Fibroblast of skin of scalp (primary cell): Measurements from ENCODE around the gene ENTPD2.
"Not testable (repeated sequence)": the region's sequence is repeated elsewhere in the genome, so short reads cannot be mapped to it uniquely, and the experiment has no call there.

Experiments
- DNase-seq: peaks from one replicate; pipeline ENCODE4 v3.0.0-alpha.2; 2013

Gene ENTPD2

DNA sequence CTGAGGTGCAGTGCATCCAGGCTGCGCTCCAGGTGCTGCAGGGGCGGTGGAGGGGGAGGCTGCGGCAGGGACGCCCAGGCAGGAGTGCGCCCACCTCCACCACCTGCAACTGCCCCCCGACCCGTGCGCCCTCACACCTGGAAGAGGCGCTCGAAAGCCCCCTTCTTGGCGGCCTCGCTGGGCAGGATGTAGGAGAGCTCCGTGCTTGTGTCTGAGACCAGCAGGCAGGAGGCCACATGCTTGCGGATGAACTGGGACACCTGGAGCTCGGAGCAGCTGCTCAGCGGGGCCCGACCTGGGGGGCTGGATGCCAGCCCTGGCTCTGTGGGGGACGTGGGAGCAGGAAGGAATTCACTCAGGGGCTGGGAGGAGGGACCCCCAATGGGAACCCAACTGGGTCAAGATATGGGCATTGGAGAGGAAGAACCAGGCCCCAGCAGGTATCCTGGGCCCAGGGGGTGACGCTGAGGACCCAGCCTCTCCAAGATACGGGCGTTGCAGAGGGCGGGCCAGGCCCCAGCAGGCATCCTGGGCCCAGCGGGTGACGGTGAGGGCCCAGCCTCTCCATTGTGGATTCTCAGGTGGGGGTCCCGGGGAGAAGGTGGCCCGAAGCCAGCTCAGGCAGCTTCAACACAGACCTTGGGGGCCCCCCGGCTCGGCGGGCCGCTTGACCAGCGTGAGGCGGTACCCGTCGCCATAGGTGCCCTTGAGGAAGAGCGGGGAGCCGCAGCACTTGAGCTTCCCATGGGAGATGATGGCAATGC lies 38.9 kb downstream of the ENTPD2 start:
- no peak for DNase-seq

DNA sequence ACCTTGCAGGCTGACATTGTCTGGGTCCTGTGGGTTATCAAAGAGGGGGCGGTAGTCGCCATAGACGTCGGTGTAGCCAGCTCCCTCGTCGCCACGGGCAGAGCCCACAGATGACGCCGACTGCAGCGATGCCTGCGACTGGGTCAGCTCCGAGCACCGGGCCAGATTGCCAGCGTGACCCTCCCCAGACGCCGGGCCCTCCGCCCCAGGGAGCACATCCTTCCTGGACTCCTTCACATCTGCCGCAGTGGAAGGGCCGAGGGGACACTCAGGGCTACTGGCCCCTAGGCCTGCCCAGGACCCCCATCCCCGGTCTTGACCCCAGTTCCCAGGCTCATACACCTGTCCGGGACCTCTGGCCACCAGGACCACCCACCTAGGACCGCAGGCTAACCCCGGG lies 39.7 kb downstream of the ENTPD2 start:
- no peak for DNase-seq

DNA sequence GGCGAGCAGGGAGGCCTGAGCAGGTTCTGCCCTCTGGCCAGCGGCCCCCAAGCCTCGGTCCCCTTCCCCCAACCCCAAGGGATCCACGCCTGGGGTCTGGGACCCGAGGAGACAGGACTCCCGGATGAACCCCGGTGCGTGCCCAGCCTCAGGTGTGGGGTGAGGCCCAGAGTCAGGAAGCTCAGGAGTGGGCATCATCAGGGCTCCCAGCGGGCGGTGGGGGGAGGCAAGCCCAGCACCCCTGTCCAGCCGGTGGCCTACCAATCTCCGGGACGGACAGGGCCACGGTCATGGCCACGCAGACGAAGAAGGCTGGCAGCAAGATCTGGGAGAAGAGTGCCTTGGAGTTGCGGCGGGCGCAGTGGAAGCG lies 40.3 kb downstream of the ENTPD2 start:
- DNase-seq: no peak

DNA sequence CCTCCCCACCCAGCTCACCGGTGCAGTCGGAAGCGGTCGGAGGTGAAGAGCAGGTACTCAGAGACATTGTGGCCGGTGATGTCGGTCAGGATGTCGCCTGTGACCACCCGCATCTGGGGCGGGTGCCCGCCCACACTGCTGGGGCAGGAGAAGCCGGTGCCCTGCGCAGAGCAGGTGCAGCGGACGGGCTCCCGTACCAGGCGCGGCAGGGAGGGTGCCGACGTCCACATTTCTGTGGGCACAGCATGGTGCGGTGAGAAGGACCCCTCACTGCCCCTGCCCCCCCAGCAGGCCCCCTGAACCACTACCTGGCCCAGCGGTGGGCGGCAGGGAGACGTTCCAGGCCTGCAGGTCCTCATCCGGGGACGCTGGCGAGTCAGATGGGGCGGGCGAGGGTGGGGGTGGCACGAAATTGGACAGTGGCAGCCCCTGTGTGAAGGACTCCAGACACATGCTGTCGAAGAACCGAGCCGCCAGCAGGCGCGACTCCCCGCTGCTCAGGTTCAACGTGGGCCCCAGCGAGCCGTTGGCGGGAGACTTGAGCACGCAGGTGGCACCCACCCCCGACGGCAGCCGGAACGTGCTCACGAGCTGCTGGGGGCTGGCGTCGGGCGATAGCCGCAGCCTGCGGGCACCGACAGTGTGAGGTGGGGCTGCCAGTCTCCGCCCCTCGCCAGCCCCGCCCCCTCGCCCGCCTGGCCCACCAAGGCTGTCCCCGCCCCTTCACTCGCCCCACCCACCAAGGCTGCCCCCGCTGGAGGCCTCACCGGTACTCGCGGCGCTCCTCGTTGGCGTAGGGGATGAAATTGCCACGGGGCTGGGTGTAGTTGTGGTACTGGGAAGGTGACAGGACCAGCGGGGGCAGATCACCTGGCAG lies 40.9 kb downstream of the ENTPD2 start:
- DNase-seq: no peak

DNA sequence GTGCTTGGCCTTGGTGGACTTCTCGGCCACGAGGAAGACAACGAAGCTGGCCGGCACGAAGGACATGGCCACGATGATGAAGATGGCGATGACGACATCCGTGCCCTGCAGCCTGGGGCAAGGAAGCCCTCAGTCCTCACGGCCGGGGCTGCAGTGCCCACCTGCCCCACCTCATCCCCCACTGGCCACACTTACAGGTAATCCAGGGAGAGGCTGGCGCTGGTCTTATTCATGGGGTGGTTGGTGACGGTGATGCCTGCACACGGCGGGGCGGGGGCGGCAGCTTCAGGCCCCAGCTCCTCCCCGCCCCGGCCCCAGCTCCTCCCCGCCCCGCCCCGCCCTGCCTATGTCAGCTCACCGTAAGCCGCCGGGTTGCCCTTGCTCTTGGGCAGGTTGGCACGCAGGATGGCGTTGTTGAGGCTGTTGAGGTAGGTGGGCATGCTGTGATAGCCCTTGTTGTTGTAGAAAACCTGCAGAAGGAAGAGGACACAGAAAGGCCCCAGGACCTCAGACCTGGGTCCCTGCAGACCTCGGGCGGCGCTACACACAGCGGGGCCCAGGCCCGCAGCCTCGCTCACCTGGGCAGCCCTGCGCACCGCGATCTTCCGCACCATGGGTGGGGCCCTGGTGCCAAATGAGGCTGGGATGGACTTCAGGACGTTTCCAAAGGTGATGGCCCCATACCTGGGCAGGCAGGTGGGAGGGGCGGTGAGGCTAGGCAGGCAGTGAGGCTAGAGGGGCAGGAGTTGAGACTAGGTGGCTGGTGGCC lies 41.8 kb downstream of the ENTPD2 start:
- no peak for DNase-seq

DNA sequence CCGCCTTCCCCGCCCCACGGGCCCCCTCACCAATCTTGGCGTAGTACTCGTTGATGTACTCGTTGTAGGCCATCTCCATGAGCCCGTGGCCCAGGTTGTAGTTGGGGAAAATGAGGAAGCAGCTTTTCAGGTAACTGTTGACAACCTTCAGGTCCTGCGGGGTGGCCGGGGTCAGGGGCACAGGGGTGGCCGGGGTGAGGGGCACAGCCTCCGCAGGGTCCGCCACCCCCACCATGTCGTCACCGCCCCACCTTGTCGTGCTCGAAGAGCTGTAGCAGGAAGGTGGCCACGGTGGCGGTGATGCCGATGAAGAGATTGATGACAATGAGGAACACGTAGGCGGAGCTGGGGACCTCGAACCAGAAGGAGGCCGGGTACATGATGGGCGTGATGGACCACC lies 42.7 kb downstream of the ENTPD2 start:
- no peak for DNase-seq

DNA sequence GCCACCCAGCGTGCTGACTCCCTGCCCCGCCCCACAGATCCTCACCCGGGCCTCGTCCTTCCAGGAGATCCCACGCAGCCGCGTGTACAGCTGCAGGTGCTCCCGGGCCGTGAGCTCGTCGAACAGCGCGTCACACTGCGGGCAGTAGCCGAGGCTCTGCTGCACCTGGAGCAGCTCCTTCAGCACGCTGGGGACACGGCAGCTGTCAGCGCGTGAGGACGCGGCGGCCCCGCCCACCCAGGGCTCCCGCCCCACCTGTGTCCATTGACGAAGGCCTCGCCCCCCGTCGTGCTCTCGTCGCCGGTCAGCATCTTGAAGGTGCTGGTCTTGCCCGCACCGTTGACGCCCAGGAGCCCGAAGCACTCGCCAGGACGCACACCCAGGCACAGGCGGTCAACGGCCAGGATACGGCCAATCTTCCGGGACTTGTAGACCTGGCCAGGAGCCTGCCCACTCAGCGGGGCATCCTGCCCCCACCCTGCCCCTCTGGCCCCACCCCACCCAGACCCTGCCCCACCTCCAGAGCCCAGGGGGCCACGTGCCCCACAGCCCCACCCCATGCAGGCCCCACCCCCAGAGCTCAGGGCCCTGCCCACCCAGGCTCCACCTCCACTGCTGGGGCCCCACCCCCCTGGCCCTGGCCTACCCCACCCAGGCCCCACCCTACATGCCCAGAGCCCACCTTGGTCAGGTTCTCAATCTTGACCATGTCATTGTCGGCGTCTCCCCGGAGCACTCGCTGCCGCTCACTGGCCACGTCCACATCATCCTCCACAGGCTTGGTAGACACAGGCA lies 43.7 kb downstream of the ENTPD2 start:
- no peak for DNase-seq

DNA sequence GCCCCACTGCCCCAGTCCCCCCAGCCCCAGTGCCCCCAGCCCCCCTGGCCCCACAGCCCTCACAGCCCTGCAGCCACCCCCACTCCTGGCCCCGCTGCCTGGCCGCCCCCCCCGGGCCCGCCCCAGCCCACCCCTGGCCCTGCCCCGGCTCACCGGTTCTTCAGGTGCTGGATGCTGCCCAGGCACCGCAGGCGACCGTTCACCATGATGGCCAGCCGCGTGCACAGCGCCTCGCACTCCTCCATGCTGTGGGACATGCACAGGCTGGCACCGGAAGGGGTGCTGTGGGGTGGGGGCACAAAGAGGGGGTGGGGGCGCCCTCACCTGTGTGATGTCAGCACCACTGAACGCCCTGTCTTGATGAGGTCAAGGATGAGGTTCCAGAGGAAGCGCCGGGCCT lies 44.6 kb downstream of the ENTPD2 start:
- no peak for DNase-seq

DNA sequence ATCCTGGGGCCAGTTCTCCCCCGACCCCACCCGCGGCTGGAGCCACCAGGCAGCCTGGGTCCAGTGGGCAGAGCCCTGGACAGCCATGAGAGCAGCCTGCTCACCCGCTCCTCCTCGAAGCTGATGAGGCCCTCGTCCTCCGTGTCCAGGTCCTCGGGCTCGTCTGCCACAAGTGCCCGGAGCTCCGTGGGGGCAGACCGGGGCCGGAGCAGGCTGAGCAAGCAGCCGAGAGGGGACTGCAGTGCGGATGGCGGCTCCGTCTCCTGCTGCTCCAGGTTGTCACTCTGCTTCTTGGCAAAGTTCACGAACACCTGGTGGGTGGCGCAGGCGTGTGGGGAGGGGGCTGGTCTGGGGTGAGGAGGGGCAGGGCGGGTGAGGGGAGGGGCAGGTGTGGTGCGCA lies 45.5 kb downstream of the ENTPD2 start:
- DNase-seq: no peak

DNA sequence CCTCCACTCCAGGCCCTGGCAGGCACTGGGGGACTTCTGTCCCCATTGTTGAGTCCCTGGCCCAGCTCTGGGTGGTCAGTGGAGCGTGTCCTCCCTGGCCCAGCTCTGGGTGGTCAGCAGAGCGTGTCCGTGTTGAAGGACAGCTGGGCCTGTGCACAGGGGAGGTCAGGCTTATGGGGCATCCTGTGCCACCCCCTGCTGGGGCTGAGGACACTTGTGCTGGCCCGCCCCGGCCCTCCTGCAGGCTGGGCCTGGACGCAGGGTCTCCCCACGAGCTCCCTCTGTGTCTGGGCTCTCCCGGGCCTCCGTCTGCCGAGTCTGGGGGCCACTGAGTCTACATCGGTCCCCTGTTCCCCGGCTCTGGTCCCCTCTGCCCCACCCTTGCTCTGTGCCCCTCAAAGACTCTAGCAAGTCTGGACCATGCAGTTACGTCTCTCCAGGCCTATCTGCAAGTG lies 46.0 kb downstream of the ENTPD2 start:
- no peak for DNase-seq

DNA sequence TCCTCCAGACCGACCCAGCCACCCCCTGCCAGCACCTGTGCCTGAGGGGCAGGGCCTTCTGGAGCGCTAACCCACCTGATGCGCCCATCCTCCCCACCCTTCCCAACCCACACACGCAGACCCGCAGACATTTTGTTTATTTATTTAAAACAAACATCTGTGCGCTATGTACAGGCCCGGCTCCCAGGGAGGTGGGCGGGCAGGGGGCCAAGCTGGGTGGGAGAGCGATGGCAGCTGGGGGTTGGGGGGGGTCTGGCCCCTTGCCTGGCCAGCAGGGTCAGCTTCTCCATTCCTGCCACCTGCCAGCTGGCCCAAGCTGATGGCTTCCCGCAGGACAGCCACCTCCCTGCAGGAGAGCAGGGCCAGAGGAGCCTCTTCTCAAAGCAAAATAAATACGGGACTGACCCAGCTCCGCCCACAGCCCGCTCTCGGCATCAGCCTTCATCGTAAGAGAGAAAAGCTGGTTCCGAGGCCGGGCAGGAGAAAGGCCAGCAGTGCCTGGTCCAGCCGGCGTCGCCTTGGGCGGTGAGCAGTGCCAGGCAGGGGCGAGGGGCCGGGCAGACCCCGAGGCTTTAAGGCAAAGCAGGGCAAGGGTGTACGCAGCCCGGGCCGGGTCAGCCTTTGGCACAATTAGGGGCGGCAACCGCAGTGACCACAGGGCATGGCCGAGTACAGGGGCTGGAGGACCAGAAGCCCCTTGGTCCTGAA lies 46.6 kb downstream of the ENTPD2 start:
- DNase-seq: no peak

DNA sequence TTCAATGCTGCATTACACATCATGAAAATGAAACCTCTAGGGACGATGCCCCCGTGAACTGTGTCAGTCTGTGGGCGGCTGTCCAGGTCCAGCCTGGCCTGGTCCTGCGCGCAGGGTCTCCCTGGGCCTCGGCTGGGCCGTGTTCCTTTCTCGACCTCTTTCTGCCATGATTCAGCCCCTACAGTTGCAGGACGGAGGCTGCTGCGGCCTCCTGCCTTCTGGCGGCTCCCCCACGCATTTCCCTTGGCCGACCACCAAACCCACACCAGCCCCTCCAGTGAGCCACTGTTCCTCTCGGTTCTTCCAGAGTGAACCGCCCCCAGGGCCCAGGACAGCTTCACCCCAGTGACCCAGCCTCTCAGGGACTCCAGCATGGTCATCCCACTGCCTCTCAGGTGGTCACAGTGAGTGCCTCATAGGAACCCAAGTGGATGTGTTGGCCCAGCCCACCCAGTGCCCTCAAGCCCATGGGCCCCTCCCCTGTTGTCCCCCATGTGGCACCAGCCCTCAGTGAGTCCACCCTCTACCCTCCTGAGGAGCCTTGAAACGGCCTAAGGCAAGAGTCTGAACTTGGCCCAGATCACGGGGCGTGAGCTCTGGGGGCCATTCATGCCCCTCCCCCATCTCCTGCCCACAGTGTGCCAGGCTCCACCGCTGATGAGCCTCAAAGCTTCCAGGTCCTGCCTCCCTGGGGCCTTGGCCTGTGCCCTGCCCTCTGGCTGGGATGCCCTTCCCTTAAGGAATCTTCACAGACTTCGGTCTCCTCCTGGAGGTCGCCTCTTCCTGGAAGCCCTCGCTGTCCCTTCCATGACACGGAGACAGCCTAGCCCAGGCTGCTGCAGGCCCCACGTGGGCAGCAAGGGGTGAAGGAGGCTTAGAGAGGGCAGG lies 47.5 kb downstream of the ENTPD2 start:
- no peak for DNase-seq

DNA sequence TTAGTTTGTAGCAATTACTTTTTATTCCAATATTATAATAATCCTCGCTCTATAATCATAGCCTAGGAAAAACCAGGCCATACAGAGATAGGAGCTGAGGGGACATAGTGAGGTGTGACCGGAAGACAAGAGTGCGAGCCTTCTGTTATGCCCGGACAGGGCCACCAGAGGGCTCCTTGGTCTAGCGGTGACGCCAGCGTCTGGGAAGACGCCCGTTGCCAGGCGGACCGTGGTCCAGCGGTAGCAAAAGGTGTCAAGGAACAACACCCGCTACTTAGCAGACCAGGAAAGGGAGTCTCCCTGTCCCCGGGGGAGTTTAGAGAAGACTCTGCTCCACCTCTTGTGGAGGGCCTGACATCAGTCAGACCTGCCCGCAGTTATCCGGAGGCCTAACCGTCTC lies 49.6 kb downstream of the ENTPD2 start:
- not testable (repeated sequence) for DNase-seq

DNA sequence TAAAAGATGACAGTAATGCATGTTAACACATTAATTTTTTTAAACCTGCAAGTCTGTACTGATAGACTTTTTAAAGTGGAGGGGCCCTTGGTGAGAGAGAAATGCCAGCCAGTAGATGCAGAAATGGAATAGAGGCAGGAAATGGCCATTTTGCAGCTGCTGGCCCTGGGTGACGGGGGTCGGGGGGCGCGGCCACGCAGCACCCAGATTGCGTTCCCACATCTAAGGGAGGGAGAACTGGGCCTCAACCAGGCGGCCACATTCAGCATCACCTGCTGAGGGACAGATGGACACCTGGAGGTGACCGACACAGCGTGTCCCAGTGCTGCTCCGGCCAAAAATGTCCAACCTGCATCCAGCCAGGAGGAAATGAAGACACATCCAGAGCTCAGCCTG lies 51.2 kb downstream of the ENTPD2 start:
- DNase-seq: no peak

DNA sequence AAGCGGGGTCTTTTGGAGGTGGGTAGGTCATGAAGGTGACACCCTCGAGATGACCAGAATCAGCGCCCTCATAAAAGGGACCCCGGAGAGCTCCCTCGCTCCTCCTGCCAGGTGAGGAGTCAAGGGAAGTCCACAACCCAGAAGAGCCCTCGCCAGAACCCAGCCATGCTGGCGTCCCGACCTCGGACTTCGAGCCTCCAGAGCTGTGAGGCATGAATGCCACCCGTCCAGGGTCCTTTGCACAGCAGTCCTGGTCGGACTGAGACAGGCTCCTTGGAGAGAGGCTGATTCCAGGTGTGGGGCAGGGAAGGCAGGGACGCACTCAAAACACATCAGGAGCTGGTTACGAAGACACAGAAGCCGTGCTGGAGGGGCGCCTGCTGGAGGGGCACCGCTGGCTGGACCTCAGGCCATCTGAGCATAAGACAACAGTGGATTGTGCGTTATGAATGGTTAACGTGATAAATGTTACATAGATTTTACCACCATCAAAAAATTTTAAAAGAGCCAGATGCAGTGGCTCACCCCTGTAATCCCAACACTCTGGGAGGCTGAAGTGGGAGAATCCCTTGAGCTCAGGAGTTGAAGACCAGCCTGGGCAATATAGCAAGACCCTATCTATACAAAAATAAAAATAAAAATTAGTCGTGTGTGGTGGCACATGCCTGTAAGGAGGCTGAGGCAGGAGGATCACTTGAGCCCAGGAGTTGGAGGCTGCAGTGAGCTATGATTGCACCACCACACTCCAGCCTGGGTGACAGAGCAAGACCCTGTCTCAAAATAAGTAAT lies 51.8 kb downstream of the ENTPD2 start:
- DNase-seq: no peak

DNA sequence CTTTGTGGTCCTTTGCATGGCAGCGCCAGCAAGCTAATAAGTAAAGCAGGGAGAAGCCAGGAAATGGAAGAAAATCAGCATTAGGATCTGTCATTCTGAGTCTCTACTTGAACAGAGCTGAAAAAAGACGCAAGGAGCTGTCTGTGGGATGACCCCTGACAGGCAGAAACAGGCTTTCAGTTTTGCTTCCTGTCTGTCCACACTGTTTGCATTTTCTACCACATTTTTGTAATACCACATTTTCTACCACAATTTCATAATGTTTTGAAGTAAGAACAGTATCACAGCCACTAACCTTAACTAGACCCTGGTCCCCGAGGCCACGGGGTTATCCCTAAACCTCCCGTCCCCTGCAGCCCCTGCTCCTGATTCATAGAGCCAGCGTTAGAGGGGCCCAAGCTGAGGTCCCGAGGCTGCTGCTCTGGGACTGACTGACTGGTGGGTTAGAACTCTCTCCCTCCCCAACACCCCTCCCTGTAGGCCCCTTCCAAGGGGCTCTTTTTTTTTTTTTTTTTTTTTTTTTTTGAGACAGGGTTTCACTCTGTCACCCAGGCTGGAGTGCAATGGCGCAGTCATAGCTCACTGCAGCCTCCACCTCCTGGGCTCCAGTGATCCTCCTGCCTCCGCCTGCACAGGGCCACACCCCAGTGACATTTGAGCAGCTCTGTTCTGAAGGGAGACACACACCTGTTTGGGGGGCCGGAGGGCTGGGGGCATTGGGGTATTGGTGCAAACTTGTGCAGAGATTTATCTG lies 53.5 kb downstream of the ENTPD2 start:
- peak; percentile 64 for DNase-seq
